Measurements from ENCODE around the gene PCBP3.
"Not testable (repeated sequence)": the region's sequence is repeated elsewhere in the genome, so short reads cannot be mapped to it uniquely, and the experiment has no call there.

The PCBP3 gene

DNA sequence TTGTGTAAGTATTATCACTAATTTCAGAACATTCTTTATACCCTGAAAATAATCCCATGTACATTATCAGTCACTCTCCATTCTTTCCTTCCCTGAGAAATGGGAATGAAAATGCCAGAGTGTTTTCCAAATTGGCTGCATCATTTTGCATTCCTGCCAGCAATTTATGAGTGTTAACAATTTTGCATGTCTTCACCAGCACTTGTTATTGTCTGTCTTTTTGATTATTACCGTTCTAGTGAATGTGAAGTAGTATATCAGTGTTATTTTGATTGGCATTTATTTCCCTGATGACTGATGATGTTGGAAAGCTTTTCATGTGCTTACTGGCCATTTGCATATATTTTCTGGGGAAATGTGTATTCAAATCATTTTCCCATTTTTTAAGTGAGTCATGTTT lies 71.9 kb downstream of the PCBP3 start:
- no peak for DNase-seq
- in situ Hi-C loops (cut with MboI; ENCODE audit: low pct_unique_long_range_greater_than_20kb, low sequenced_read_pairs) = no loop called here

GRCh38 chr21:45718413-45718812 lies 74.9 kb downstream of the PCBP3 start:
- in situ Hi-C loops (cut with MboI; ENCODE audit: low pct_unique_long_range_greater_than_20kb, low sequenced_read_pairs) = no loop called here
- no peak for DNase-seq

GRCh38 chr21:45719177-45719802 lies 75.8 kb downstream of the PCBP3 start:
- DNase-seq = no peak
- in situ Hi-C loops (cut with MboI; ENCODE audit: low pct_unique_long_range_greater_than_20kb, low sequenced_read_pairs) = no loop called here

DNA sequence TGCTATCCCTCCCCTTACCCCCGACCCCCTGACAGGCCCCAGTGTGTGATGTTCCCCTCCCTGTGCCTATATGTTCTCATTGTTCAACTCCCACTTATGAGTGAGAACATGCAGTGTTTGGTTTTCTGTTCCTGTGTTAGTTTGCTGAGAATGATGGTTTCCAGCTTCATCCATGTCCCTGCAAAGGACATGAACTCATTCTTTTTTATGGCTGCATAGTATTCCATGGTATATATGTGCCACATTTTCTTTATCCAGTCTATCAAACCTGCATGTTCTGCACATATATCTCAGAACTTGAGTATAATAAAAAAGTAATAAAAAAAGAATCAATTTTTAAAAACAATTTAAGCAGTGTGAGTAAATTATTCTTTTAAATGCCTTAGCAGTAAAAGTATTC lies 76.7 kb downstream of the PCBP3 start:
- DNase-seq; in situ Hi-C loops (cut with MboI; ENCODE audit: low pct_unique_long_range_greater_than_20kb, low sequenced_read_pairs): not testable (repeated sequence)

DNA sequence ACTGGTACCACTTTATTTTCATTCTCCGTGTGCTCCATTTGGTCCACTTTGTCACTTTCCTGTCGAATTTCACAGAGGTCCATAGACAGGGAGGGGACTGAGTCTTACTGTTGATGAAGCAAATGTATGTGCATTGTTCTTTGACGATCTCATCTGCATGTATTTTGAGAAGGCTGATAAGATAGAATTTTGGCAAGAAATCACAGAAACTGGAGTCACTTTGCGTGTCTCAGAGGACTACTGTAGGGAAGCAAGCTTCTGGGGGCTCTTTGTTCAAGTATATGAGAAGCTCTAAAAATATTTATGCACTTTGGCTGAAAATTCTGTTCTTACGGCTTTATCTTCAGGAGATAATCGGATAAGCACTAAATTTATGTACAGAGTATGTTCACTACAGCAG lies 78.1 kb downstream of the PCBP3 start:
- no peak for DNase-seq
- in situ Hi-C loops (cut with MboI; ENCODE audit: low pct_unique_long_range_greater_than_20kb, low sequenced_read_pairs) = no loop called here

GRCh38 chr21:45723049-45723958 lies 79.8 kb downstream of the PCBP3 start:
- in situ Hi-C loops (cut with MboI; ENCODE audit: low pct_unique_long_range_greater_than_20kb, low sequenced_read_pairs) = no loop called here
- DNase-seq = no peak

DNA sequence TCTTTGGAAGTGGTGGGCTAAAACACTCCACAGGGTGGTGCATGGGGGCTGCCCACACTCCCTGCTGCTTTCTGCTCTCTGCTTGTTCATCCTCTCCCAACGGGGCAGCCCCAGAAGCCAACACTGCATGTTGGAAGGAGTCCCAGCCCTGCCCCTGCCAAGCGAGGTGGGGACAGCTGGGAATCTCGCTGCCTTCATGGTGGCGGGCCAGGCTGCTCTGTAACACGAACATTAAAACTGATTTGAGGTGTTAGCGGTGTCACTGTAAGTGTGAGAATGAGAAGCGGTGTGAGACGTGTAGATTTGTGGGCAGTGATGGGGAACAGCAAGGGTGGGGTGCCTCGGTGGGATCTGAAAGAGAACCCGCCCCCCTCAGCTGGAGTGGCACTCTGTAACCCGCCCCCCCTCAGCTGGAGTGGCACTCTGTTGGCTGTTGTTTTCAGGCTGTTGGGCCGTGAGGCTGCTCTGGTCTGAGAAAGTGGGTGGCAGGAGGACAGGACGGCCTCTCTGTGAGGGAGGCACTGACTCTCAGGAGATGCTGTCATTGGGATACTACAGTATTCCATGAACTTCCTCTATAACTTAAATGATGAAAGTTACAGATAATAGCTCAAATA lies 80.9 kb downstream of the PCBP3 start:
- in situ Hi-C loops (cut with MboI; ENCODE audit: low pct_unique_long_range_greater_than_20kb, low sequenced_read_pairs) = no loop called here
- DNase-seq = no peak

DNA sequence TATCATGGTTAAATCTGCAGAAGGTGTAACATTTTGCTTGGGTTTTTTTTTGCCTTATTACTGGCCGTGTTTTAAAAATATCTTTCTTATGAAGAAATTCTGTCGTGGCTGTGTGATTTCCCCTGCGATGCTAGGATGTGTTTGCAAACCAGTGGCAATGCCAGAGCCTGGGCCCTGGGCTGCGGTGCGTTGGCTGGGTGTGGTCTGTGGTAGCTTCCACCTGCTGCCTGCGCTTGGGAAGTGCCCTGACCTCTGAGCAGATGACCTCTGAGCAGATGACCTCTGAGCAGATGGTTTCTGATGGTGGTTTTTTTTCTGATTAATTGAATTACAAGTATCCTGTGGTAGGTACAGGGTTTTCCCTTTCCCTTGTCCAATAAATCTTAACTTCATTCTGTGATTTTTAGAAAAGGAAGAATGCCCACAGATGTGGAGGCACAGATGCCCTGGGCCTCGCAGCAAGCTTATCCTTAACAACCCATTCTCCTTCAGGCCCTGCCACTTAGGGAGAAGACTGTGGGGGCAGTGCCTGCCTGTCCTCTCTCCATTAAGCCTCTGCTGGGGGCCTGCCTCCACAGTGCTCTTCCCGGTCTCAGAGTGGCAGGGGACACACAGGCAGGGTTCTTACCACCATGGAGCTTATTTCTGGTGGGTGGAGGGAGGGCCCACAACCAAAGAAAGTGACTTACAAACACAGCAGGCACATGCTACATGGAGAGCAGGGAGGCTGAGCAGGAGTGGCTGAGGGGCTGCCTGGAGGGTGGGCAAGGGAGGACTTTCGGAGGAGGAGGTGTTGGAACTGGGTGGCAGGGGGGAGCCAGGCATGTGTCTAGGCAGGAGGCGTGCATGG lies 81.7 kb downstream of the PCBP3 start:
- DNase-seq = no peak
- in situ Hi-C loops (cut with MboI; ENCODE audit: low pct_unique_long_range_greater_than_20kb, low sequenced_read_pairs) = no loop called here

DNA sequence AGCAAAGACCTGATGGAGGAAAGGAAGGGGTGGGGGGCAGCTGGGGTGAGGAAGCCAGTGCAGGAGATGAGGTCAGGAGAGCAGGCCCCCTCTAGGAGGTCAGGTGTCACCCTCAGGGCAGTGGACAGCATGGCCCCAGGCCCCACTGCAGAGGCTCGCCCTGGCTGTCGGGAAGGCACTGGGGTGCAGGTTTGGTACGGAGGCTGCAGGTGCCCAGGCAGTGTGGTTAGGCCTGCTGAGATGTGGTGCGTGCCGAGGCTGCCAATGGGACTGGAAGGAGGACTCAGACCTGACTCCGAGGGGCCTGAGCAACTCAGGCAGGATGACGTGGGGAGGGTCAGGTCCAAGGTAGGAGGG lies 82.3 kb downstream of the PCBP3 start:
- DNase-seq = no peak
- in situ Hi-C loops (cut with MboI; ENCODE audit: low pct_unique_long_range_greater_than_20kb, low sequenced_read_pairs) = no loop called here

DNA sequence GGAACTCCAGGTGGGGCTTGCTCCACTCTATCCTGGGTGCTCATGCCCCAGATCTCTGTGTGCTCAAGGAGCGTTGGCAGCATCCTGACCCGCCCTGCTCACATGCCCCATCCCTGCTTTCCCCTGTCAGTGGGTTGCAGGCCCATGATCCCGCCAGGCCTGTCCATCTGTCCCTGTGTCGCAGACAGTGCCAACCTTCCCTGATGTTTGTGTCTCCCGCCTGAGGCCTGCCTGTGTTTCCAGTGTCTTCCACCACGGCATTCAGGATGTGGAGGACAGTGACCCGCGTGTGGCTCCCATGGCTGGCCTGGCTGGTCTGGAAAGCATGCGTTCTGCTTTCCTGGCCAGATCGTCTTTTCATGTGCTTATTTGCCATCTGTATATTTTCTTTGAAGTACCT lies 82.9 kb downstream of the PCBP3 start:
- in situ Hi-C loops (cut with MboI; ENCODE audit: low pct_unique_long_range_greater_than_20kb, low sequenced_read_pairs) = no loop called here
- DNase-seq = no peak

- no peak for DNase-seq
- in situ Hi-C loops (cut with MboI; ENCODE audit: low pct_unique_long_range_greater_than_20kb, low sequenced_read_pairs) = no loop called here
These were observed 83.9 kb downstream of the PCBP3 start for GRCh38 chr21:45727390-45727789.

DNA sequence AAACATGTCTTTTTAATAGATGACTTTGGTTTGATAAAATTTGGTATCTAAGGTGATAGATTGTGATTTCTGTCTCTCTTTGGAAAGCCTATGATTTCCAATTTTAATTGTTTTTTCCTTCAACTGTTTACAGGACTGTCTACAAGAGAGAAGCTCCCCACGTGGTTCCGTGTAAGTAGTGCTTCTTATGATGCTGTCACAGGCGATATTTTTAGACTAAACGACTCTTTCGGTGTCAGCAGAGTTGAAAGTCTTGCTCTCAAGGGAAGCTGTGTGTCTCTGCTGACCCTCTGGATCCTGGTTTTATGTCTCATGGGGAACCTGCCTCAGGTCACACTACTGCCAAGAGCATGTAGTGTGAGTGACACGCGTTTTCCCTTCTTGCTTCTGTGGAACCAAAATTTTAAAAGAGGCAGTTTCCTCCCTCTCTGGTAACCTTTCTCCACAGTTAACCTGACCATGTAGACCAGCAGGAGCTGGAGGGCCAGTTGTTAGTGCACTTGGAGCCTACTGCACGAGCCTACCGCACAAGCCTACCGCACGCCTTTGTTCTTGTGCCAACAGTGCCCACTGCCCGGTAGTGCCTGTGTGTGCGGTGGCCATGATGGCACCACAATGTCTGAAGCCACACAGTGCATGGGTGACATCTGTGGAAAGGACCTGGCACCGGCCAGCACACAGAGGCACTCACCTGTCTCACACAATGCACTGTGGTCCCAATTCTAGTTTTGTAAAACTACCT lies 91.9 kb downstream of the PCBP3 start:
- no peak for DNase-seq
- in situ Hi-C loops (cut with MboI; ENCODE audit: low pct_unique_long_range_greater_than_20kb, low sequenced_read_pairs) = no loop called here

- in situ Hi-C loops (cut with MboI; ENCODE audit: low pct_unique_long_range_greater_than_20kb, low sequenced_read_pairs) = no loop called here
- DNase-seq = no peak
These were observed 92.6 kb downstream of the PCBP3 start for GRCh38 chr21:45736042-45736689.

DNA sequence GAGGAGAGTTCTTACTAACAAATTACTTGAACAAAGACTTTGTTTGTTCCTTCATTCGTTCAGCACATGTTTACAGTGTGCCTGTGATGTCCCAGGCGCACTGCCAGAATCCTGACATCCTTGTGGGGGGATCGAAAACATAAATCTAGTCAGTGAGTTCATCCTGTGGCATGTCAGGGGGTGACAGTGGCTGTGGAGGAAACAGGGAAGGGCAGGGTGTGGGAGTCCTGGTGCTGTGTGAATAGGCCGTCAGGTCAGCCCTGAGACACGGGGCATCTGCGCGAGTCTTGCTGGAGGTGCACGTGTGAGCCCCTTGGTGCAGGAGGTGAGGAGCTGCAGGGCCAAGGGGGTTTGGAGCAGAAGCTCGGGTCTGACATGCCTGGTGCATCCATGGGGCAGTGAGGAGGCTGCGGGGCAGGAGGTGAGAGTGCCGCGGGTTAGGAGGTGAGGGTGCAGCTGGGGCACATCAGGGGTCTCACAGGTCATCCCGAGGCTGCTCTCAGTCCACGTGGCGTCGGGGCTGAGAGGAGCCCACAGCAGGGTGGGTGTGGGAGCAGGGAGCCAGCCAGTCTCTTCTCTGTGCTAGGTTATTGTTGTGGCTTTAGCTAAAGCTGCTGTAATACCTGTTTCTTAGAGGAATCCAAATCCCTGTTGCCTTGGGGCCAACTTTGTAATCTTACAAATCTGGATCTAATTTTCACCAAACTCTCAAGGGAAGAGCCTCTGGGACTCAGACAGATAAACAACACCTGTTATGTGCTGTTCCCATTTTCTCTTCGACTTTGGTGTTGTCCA lies 93.4 kb downstream of the PCBP3 start:
- in situ Hi-C loops (cut with MboI; ENCODE audit: low pct_unique_long_range_greater_than_20kb, low sequenced_read_pairs) = no loop called here
- no peak for DNase-seq

DNA sequence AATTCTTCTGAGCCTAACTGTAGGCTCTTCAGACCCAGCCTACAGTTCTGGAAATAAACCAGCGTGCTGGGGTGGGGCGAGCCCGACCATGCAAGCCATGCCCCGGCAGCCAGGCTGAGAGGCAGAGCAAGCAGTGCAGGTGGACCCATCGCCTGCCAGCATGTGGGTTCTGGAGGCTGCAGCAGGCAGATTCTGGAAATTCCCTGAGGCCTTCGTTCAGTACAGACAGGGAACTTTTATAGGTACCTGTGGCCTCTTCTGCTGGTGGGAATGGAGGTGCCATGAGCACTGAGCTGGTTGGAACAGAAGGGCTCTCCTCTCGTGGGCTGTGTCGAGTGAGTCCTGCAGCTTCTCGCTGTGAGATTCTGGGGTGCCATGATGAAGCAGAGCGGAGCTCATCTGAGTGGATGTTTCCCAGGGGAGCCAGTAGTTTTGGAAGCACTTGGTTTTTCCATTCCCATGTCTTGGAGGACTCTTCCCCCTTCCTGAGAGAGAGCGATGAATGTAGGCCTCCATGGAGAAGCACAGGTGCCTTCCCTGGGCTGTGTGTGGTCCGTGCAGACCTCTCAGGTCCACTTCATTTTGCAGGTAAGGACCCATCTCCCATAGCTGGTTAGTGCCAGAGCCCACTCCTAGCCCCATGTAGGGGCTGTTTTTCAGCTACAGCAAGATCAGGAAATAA lies 94.1 kb downstream of the PCBP3 start:
- in situ Hi-C loops (cut with MboI; ENCODE audit: low pct_unique_long_range_greater_than_20kb, low sequenced_read_pairs) = no loop called here
- DNase-seq = no peak

- in situ Hi-C loops (cut with MboI; ENCODE audit: low pct_unique_long_range_greater_than_20kb, low sequenced_read_pairs) = no loop called here
- no peak for DNase-seq
These were observed 95.9 kb downstream of the PCBP3 start for GRCh38 chr21:45739218-45740087.

Data from KBM-7 (cell line).